GM21576 (cell line): ENCODE results near the gene CTNNAL1.
A peak's percentile ranks its signal among the peaks of the same experiment; 100 is the strongest.
"Not testable (repeated sequence)": the region's sequence is repeated elsewhere in the genome, so short reads cannot be mapped to it uniquely, and the experiment has no call there.

ENCODE experiments used
- ATAC-seq: cut with Tn5 transposase; IDR thresholded peaks from one replicate; pipeline ENCODE4 v1.9.1; 2021; ENCODE audit warnings: mild to moderate bottlenecking, moderate library complexity; ENCODE audit not compliant: unreplicated experiment

The CTNNAL1 gene

DNA sequence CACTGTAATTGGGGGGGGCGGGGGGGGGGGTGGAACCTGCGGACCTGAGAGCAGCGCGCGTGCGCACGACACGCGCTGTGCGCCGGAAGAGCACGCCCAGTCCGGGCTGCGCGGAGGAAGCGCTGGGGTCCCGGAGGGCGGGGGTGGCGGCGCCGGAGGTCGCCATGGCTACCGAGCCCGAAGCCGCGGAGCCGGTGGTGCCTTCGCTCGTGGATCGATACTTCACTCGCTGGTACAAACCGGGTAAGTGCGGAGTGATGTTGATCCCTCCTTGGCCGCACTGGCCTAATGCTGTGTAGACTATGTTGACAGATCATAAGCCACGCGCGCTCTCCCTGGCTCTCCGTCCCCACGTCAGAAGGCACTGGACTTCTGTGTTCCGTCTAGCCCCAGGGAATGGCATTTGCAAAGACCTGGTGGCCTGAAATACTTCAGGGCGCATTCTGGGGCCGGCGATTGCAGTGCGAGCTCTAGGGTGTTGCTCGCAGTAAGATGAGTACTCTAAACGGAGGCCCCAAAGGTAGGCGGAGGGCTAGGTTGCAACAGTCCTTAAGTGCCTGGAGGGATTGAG is 78.9 kb downstream of the CTNNAL1 start, which contains the start of gene ABITRAM:
Gene ABITRAM, plus strand, starts transcription at position 78 of the 571 bp plus-strand sequence. Its CDS starts 87 bp downstream, at position 165.
- peak; percentile 79 for ATAC-seq

- peak; percentile 85 for ATAC-seq
These were observed 79.5 kb downstream of the CTNNAL1 start, which contains the start of gene ELP1 for GRCh38 chr9:108933718-108934322. TSS of gene ELP1 (minus strand) at chr9:108934124. CDS start at chr9:108931146, 2,978 bp downstream.

DNA sequence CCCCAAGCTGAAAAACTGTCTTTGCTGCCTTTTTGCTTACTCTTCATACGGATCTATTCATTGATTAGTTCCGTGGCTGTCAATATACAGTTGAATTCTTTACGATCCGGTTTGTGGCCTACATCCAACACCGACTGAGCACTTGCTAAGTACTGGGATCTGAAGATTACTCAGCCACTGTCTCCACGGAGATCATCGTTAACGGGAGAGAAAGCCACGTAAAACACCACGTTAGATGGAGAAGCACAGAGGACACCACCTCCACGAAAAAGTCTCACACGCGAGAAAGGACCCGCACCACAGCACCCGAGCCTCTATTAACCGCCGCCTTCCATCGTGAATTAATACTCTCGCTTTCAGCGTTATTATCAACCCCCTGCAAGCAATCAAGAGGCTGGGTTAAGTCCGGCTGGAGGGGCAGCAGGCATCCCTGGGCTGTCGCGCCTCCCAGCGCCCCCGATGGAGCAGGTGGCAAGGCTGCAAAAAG is 80.0 kb downstream of the CTNNAL1 start:
- no peak for ATAC-seq

GRCh38 chr9:108928386-108928785 is 84.9 kb downstream of the CTNNAL1 start:
- ATAC-seq = no peak

GRCh38 chr9:108924466-108924865 is 88.8 kb downstream of the CTNNAL1 start:
- no peak for ATAC-seq

- ATAC-seq = no peak
These were observed 92.1 kb downstream of the CTNNAL1 start for GRCh38 chr9:108921200-108921599.

DNA sequence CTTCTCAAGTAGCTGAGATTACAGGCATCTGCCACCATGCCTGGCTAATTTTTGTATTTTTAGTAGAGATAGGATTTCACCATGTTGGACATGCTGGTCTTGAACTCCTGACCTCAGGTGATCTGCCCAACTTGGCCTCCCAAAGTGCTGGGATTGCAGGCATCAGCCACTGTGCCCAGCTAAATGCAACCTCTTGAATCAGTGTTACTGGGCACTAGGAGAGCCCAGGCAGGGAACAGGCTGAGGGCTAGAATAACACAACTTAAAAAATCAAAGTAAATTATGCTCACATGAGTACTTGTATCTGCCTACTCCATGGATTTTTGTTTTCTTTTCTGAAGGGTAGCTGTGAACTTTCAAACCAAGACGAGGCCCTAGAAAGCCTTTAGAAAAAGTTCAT is 92.9 kb downstream of the CTNNAL1 start:
- not testable (repeated sequence) for ATAC-seq

DNA sequence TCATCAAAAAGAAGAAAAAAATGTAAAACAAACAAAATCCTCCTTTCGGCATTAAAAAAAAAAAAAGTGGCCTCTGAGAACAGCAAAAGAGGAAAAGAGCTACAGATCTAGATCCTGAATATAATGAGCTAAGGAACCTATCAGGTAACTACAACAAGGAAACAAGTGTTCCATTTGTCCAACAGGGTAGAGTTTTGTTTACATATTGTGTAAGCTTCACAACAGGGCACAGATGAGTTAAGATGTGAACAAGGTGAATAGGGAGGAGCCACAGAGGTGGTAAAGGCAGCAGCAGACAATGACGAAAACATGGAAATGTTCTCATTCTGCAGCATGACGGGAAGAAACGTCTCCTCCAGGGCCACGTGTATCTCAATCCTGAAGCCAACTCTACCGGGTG is 93.8 kb downstream of the CTNNAL1 start:
- no peak for ATAC-seq

- no peak for ATAC-seq
These were observed 99.9 kb downstream of the CTNNAL1 start for GRCh38 chr9:108913391-108913790.

DNA sequence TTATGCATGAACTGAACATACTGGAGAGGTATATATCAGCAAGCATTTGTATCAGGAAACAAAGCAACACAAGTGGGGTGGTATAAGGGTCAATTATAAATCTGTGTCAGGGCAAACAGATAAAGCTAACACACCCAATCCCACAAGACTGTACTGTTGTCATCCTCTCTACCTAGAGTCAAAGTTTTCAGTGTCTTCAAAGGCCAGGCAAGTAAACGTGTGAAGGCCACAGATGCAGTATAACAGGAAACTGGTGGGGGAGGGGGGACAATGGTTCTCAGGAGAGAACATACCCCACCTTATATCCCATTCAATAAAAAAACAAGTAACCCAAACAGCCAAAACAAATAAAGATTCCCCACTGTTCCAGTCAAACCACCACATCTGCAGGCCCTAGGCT is 101.5 kb downstream of the CTNNAL1 start:
- no peak for ATAC-seq

GRCh38 chr9:108910914-108911313 is 102.4 kb downstream of the CTNNAL1 start:
- ATAC-seq = no peak

- no peak for ATAC-seq
These were observed 102.9 kb downstream of the CTNNAL1 start for GRCh38 chr9:108910402-108910801.

- ATAC-seq = no peak
These were observed 107.8 kb downstream of the CTNNAL1 start for GRCh38 chr9:108905494-108905893.

GRCh38 chr9:108904161-108904560 is 109.1 kb downstream of the CTNNAL1 start:
- no peak for ATAC-seq

- ATAC-seq = no peak
These were observed 109.7 kb downstream of the CTNNAL1 start for GRCh38 chr9:108903420-108904103.

DNA sequence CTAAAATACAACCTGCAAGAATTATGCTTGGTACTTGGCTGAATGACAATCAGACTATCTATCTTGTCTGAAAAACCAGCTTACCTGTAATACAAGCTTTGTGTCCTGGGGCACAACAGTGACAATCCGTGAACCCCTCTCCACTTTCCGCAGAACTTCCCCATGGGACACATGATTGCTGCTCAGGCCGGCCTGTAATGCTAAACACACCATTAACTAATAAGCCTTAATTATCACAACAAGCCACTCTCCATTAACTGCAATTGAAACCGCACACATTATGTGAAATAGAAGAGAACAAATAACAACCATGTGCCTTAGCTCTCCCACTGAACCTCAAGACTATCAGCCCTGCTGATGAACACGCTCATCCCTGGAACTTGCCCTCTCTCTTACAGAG is 113.1 kb downstream of the CTNNAL1 start:
- no peak for ATAC-seq

DNA sequence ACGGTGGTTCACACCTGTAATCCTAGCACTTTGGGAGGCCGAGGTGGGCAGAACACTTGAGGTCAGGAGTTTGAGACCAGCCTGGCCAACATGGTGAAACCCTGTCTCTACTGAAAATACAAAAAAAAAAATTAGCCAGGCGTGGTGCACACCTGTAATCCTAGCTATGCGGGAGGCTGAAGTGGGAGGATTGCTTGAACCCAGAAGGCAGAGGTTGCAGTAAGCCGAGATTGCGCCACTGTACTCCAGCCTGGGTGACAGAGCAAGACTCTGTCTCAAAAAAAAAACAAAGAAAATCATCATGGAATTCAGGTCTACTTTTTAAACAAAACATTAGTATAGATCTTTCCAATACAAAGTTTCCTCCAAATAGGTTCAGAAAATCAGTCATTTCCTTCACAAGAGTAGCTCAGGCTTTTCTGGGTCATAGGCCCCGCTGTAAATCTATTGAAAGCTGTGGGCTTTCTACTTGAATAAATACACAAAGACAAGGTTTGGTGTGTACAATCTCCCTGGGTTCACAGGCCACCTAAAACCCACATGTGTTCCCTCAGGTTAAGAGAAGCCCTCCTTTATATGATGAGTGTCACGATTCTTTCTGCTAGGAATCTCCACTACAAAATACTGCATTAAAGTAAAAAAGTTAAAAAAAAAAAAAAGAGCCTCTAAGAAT is 114.1 kb downstream of the CTNNAL1 start:
- ATAC-seq = not testable (repeated sequence)

DNA sequence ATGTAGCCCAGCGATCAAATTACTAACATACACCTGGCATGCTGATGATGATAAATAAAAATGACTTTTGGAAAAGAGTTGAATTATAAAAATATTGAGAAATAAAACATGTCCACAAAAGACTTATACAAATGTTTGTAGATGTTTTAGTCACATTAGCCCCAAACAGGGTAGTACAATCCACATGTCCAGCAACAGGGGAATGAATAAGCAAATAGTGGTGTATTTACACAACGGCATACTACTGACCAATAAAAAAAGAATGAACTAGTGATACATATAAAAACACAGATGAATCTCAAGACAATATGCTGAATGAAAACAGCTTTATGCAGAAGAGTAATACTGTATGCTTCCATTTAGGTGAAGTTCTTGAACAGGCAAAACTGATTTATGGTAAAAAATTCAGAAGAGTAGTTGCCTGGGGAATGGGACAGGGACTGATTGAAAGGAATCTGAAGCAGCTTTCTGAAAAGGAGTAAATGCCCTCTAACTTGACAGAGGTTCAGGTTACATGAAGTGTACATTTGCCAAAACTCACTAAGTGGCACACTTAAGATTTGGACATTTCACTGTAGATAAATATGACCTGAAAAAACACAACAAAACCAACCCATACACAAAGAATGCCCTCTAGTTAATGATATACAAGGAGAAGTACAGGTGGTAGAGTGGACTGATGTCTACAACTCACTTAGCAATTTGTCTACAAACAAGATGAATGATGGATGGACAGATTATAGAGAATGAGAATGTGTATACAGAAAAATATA is 115.8 kb downstream of the CTNNAL1 start:
- no peak for ATAC-seq

- no peak for ATAC-seq
These were observed 118.9 kb downstream of the CTNNAL1 start for GRCh38 chr9:108894225-108894997.
